Epidermal melanocyte (primary cell): ENCODE measurements around the gene STIM1.
"Not testable (repeated sequence)": the region's sequence is repeated elsewhere in the genome, so short reads cannot be mapped to it uniquely, and the experiment has no call there.

Experiments
- DNase-seq: peaks from one replicate; pipeline ENCODE4 v3.0.0; 2011; ENCODE audit warnings: low spot score; ENCODE audit not compliant: insufficient read length

Gene STIM1

DNA sequence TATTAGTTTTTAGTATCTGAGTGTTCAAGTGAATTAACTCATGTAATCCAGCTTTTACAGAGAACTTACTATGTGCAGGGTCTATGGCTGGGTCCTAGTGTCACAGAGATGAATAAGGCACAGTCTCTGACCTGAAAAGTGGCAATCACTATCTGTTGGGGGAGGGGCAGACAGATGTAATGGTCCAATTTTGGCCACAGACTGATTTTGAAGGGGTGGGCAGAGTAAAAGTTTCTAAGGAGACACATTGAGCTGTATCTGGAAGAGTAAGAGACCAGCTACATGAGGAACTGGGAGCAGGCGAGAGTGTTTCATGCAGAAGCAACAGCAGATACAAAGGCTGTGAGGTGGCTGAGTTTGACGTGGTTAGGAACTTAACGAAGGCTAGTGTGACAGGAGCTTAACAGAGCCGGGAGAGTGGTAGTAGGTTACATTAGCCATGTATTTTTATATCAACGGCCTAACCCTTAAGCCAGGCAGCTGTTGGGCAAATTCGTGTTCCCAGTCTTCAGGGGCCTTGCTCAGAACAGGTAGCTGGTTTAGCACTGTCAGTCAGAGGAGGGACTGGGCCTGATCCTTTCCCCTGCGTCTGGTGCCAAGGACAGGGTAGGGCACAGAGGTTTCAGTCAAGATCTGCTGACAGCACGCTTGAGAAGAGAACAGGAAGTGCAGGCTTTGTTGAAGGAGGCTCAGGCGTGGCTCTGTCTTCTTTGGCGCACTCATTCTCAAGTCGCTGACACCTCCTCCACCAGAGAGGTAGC is 1.4 kb upstream of the STIM1 start:
- DNase-seq: no peak

DNA sequence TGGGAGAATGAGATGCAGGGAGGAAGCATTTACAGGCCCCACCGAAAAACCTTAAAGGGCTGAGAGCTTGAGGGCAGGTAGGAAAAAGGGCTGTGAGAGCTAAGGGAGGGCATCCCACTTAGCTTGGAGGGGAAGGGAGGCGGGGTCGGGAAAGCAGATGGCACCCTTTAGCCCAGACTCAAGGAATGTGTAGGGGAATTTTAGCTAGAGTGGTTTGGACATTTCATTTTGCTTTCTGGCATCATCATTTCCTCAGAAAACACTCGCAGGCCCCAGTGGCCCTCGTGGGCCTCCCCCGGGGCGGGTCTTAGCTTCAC is 846 bp upstream of the STIM1 start:
- DNase-seq: no peak

DNA sequence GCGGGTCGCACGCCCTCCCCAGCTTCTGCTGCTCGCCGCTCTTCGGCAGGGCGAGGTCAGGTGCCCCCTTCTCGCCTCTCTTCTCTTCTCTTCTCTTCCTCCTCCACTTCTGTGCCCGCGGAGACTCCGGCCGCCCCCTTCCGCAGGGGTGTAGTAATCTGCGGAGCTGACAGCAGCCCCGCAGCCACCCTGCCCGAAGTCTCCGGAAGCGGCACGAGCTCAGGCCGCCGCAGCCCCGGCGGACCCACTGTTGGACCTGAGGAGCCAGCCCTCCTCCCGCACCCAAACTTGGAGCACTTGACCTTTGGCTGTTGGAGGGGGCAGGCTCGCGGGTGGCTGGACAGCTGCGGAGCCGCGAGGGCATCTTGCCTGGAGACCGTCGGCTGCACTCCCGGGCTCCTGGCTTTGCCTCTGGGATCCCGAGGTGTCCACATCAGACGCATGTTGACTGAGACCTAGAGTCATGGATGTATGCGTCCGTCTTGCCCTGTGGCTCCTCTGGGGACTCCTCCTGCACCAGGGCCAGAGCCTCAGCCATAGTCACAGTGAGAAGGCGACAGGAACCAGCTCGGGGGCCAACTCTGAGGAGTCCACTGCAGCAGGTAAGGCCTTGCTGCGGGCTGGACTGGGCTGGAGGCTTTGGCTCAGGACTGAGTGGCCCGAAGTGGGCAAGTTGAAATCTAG is 486 bp downstream of the STIM1 start:
- DNase-seq: no peak

DNA sequence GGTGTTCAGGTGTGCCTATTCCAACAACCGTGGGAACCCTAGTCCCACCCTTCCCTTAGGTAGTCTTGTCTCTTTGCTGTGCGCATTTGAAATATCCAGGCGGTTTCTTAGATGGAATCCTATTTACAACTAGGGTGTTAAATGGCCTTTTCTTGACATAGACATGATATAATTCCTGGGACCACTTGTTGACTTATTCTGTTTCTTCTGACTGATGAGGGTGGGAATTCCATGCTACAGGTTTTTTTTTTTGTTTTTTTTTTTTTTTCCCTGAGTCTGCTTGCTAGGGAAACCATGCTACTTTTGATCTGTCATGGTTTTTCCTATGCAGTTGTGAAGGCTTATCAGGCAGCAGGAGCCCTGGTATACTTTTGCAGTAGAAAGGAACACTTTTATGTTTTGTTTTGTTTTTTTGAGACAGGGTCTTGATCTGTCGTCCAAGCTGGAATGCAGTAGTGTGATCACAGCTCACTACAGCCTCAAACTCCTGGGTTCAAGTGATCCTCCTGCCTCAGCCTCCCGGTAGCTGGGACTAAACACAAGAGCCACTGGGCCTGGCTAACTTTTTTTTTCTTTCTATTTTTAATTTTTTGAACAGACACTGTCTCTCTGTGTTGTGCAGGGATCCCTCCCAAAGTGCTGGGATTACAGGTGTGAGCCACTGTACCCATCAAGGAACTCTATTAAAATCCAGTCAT is 1.5 kb downstream of the STIM1 start:
- DNase-seq: no peak

DNA sequence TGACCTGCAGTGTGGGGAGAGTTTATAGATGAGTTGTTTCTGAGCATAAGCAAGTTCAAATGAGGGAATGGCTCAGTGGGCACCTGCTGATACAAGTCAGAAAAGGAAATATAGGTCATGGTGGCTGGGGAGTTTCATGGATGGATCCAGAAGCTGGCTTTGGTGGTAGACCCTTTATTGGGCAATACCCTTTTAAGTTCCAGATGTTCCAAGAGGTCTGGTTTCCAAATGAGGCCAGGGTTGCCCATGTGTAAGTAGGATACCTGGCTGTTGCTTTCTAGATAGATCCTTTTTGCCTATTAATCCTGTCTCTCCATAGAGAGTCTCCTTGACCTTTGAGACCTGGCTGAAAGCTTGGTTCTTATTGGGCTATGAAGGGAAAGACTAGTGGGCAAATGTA is 2.2 kb downstream of the STIM1 start:
- no peak for DNase-seq

DNA sequence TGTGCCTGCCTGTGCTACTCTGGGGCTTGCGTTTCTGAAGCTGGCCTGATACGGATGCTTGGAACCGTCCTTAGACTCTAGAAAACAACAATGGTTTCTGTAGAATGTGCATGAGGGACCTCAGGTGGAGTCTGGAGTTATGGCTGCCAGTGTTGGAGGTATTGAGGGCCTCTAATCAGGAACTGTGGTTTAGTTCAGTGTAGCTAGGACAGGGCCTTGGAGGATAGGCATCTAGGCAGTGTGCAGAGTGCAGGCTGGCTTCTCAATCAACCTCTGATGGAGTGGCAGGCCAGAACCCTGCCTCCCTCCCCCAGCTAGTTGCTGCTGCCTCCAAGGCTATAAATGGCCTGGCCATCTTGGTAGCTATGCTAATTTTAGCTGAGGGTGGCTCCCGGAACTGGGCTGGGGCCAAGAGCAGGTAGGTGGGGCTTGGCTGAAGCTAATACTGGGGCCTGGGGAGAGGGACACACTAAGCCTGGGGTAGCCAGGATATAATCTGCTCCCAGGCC is 4.0 kb downstream of the STIM1 start:
- no peak for DNase-seq

DNA sequence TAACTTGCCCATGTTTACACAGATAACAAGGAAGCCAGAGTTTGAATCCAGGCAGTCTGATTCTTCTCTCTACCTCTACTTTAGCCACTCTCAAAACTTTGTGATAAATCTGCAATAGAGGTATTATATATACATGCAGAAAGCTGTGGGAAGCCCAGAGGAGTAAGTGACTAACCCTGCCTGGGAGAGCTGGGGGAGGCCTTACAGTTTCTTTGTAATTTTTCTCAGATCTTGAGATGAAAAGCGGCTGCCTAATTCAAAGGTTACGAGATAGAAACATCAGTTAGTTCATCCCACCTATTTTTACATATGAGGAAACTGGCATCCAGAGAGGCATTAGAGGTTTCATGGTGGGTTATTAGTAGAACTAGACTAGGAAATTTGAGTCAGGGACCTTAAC is 4.9 kb downstream of the STIM1 start:
- no peak for DNase-seq

DNA sequence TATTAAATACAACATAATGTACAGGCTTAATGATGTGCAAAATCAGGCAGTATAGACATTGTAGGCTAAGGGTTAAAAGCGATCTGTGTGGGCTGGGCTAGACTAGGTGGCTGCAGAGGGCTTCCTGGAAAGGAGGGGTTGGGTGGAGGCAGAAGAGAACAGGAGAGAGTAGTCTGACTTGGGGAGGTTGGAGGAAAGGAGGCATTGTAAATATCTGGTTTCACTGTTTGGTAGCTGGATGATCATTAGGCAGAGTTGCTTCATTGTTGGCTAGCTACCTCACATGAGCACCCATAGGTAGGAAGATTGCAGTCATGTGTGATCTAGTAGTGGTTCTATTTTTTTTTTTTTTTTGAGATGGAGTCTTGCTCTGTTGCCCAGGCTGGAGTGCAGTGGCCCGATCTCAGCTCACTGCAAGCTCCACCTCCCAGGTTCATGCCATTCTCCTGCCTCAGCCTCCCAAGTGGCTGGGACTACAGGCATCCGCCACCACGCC is 5.5 kb downstream of the STIM1 start:
- not testable (repeated sequence) for DNase-seq

DNA sequence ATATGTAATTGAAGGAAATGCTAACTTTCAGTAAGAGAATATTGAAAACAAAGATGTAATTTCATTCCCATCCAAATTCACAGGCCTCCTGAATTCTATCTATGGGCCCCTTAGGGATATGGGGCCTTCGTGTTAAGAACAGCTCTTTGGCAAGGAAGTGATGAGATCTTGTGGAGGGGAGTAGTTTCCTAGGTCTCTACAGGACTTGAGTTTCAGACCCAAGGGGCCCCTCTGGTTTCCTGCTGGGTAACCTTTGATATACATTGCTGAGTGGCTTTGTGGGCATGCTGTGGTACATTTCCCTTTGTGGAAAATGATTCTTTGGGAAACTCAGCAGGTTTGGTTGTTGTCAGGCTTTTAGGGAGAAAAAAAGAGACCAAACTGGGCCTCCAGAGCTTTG is 6.2 kb downstream of the STIM1 start:
- DNase-seq: no peak

DNA sequence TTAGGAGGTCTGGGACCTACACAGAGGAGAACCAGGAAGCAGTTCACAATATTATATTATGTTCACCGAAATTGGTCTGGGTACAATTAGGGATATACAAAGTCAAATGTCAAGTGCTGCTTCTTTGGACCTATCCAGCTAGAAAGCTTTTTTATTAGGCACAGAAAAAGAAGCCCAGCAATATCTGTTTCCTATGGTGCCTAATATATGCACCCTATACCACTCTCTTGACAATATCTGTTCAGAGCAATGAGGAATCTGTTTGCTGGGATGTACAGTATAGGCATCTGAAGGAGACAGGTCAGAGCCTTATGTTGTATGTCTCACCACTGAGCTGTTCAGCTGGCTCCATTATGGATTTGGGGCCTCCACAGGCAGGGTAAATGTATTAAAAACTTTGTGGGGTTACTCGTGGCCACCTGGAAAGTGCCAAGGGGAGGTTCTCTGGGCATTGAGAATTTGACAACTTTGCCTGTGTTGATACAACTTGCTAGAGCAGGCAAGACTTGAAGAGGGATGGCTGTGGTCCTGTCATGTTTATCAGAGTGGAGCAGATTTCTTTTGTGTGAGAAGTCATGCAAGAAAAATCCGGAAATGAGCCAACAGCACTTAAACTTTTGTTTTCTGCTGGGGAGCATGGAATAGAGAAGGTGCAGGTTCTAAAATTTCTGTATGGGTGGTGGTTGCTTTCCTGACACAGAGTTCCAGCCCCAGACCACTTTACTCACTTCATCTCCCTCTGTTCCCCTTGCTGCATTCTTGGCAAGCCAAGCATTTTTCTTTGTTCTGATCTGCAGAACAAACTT is 10.1 kb downstream of the STIM1 start:
- no peak for DNase-seq

DNA sequence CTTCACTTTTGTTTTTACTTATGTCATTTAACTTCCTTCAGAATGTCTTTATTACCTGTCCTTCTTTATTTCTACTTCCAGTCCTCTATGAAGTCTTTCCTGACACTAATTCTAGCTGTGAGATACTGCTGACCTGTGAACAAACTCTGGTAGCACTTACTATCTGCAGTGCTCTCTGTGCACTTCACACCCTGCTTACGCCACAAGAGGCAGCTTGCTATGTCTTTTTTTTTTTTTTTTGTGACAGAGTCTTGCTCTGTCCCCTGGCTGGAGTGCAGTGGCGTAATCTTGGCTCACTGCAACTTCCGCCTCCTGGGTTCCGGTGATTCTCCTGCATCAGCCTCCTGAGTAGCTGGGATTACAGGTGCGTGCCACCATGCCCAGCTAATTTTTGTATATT is 10.7 kb downstream of the STIM1 start:
- no peak for DNase-seq

DNA sequence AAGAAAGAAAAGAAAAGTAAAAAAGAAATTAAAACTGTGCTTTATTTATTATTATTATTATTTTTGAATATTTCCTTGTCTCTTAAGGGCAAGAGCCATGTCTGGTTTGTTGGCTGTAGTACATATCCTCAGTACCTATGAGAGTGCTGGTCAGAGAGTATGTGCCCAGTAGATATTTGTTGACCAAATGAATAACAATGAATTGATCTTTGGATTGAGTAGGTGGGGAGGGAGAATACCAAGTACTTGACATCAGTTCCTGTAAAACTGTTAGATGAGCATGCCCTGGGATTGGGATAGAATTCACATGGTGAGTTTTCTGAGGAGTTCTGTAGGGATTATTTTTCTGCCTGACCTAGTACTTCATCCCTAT is 11.4 kb downstream of the STIM1 start:
- DNase-seq: no peak

DNA sequence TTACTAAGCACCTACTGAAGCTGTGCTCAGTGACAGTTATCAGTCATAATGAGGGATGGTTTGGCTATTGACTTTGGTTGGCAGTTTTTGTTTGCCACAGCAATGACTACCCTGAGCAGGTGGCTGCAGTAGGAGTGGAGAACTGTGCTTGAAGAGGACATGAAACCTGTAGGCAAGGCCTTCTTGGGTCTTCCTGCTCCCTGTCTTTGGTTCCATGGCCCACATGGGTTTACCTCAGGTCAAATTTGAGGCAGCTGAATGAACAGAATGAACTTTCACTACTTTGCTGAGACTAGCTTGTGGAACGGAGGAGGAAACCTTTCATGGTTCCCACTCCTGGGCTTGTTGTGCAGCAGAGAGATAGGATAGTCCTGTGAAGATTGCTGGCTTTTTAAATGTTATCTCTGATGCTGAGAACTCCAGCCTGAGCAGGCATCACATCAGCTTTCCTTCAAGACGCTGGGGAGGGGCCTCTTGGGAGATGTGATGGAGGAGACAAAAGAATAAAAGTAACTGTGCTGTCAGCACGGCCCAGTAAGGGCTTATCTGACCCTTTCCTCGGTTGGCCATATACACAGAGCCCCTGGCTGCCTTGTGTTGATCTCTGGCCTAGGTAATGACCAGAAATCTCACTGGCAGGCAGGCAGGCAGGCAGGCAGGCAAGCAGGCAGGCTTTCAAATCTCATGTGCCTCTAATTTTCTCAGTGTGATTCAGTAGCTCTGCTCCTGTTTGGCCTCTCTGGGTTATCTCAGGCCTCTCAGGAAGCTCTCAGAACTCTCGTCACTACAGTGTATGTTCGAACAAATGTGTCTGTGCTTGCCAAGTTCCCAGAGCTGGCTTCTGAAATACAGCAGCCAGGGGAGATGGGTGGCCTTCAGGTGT is 12.0 kb downstream of the STIM1 start:
- DNase-seq: no peak

DNA sequence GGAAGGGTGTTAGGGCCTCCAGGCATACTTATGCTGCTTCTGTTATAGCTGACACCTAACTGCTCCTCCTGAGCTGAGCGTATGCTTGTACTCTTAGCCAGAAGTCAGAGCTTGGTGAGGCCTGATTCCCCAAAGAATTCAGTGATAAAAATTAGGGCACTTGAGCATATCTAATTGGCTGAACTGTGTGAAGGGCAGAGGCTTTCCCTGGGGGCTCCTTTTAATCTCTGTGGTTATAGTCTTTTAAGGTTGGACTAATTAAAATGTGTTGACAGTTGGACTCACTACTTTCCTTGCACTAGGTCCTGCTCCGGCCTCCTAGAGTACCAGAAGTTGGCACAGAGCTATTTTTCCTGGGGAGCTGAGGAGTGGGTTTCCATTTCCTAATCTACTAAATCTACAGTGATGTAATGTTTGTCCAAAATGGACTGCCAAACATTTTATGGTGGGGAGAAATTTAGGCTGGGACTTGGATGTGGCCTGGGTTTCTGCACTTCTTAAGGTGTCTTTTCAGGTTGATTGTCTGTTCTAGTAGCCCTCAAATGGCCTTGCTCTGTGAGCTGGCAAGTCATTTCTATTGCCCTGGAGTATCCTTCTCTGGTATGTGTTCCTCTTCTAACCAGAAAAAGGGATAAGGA is 18.4 kb downstream of the STIM1 start:
- no peak for DNase-seq

DNA sequence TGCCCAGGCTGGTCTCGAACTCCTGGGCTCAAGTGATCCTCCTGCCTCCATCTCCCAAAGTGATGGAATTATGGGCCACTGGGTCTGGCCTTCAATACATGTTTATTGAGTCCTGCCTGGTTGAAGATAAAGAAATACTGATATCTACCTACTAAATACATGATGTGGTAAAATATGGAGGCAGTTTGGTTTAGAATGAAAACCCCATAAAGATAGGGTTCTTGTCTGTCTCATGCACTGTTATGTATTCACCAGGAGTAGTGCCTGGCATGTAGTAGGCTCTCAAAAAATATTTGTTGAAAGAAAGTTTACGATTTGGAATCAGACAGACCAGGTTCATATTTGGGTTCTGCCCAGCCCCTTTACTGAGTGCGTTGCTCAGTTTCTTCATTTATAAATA is 21.1 kb downstream of the STIM1 start:
- DNase-seq: no peak

DNA sequence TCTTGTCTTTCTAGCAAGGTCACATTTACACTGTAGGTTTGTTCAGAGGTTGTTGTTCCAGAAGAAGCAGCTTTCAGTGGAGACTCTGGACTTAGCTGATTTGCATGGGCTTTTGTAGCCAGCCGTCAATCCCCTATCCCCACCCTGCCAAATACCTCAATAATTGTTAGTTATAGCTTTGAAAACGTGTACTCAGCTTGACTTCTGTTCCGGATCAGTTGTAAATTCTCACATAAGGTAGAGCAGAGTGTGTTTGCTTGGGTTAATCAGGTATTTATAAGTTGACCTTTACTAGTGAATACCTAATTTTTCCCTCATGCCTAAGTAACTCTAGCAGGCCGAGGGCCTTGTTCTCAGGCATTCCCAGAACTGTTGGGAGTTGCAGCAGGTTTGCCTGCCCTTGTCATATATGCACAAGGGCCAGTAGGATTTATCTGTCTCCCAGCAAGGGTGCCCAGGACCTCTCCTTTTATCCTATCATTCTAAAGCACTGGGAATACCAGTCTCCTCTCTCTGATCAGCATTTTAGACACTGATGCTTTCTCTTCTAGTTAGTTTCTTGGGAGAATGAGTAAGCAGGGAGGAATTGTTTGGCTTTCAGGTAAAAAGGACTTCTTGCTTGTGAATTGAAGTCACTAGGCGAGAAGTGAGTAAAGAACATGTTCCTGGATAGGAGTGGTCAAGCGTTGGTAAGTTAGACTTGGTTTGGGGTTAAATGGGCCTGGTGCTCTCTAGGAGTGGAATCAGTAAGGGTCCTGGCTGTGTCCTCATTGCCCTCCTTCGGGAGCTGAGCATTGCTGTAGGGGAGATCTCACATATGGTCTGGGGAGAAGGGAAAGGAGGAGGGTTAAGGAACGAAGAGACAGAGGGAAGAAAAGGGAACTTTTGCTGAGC is 22.1 kb downstream of the STIM1 start:
- DNase-seq: no peak

DNA sequence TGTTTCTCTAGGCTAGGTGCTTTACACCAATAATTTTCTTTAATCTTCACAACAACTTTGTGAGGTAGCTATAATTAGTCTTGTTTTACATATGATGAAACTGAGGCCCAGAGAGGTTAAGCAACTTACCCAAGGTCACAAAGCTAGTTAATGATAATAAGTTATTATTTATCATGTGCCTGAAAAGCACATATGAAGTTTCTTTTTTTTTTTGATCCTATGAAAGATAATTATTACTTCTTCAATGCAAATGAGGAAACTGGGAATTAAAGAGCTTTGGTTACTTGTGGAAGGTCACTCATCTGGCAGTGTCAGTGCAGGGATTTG is 22.8 kb downstream of the STIM1 start:
- no peak for DNase-seq

DNA sequence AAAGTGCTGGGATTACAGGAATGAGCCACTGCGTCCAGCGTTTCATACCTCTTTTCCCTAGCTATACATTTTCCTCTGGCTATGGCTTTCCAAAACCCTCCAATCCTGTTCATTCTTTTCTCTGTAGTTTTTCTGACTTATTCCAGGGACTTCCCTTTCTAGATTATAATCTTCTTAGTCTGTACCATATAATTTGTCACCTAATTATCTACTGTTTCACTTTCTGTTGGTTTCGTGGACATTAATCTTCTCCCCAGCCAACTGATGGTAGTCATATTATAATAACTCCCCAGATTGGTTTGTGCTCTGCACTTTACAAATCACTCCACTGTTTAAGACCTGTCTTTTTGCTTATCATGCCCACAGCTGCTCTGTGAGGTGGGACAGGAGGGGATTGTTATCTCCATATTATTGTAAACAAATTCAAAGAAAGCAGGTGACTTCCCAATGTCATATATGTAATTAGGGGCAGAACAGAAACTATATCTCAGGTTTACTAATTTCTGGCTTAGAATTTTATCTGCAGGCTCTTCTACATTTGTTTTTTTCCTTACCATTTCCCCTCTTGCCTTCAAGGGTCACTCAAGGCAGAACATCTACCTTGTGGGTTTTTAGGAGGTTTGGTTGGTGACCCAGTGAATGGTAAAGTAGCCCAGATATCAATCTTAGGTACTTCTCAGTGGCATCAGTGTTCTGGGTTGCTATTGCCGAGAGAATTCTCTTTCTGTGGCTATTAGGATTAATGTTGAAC is 23.9 kb downstream of the STIM1 start:
- no peak for DNase-seq
